ENCODE data around the gene TTLL11.

The TTLL11 gene

DNA sequence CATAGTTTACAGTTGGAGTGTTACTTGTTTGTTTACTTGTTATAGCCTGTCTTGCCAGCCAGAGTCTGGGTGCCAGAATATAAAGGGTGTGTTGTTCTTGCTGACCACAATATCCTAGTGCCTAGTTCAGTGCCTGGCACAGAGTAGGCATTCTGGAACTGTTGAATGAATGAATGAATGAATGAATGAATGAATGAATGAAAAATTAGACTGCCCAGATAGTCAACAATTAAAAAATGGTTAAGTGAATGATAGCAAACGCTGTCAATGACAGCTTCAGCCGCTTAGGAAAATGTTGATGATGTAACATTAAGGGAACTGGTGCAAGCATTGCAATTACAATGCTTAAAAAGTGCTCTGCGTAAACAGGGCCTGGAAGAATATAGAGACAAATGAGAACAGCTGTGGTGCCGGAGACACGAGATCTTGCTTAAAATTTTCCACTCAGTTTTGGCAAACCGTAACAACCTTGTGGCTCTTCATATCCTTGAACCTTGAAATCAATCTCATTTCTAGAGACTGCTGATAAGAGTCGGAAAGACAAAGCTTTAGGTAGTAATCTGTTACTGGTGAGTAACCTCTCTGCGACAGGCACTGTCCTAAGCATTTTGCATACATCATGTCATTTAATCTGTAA, 4.7 kb upstream of the TTLL11 start:
- no peak overlapping the region for H3K27ac ChIP-seq
- TF ChIP-seq, protein P1, sequence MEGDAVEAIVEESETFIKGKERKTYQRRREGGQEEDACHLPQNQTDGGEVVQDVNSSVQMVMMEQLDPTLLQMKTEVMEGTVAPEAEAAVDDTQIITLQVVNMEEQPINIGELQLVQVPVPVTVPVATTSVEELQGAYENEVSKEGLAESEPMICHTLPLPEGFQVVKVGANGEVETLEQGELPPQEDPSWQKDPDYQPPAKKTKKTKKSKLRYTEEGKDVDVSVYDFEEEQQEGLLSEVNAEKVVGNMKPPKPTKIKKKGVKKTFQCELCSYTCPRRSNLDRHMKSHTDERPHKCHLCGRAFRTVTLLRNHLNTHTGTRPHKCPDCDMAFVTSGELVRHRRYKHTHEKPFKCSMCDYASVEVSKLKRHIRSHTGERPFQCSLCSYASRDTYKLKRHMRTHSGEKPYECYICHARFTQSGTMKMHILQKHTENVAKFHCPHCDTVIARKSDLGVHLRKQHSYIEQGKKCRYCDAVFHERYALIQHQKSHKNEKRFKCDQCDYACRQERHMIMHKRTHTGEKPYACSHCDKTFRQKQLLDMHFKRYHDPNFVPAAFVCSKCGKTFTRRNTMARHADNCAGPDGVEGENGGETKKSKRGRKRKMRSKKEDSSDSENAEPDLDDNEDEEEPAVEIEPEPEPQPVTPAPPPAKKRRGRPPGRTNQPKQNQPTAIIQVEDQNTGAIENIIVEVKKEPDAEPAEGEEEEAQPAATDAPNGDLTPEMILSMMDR (IDR thresholded peaks at IDR 0.05), result no peak
- no peak for TF ChIP-seq ZFX (IDR thresholded peaks at IDR 0.05; ENCODE audit: borderline replicate concordance)

GRCh38 chr9:122096620-122097415, 3.7 kb upstream of the TTLL11 start:
- TF ChIP-seq ZFX (IDR thresholded peaks at IDR 0.05; ENCODE audit: borderline replicate concordance), result no peak
- TF ChIP-seq, protein P1 (IDR thresholded peaks at IDR 0.05), result no peak

DNA sequence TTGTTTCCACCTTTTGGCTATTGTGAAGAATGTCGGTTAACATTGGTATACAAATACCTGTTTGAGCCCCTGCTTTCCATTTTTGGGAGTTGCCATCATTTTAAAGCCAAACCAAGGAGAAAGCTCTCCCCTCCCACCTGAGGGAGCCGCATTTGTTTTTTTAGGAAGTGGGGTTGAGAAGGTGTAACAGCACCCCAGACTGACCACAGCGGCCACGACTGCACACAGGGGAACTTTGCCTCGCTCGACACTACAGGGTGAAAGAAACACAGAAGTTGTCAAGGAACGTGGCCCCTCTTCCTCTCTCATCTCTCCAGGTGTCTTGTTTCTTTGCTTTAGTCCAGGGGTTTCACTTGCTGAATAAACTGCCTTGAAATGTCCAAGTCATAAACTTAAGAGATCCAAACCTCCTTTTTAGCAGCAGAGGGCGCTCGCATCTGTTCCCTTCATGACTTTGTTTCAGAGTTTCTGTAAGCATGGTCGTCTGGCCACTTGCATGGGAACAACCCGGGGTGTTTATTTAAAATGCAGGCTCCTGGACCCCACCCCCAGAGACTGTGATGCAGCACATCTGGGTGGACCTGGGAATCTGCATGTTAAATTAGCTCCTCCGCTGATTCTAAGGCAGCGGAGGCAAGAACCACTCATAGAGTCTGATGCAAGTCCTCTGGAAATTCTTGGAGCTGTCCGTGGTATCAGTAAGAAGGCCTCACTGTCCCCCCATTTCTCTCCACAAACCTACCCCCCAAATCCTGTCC, 2.1 kb upstream of the TTLL11 start:
- TF ChIP-seq, protein P1 (IDR thresholded peaks at IDR 0.05), result peak; percentile 89
- TF ChIP-seq ZFX (IDR thresholded peaks at IDR 0.05; ENCODE audit: borderline replicate concordance), result no peak
- H3K27ac ChIP-seq, result no peak overlapping the region

More at GRCh38 chr9:122096620-122097415, 3.7 kb upstream of the TTLL11 start:
- no peak overlapping the region for H3K27ac ChIP-seq

DNA sequence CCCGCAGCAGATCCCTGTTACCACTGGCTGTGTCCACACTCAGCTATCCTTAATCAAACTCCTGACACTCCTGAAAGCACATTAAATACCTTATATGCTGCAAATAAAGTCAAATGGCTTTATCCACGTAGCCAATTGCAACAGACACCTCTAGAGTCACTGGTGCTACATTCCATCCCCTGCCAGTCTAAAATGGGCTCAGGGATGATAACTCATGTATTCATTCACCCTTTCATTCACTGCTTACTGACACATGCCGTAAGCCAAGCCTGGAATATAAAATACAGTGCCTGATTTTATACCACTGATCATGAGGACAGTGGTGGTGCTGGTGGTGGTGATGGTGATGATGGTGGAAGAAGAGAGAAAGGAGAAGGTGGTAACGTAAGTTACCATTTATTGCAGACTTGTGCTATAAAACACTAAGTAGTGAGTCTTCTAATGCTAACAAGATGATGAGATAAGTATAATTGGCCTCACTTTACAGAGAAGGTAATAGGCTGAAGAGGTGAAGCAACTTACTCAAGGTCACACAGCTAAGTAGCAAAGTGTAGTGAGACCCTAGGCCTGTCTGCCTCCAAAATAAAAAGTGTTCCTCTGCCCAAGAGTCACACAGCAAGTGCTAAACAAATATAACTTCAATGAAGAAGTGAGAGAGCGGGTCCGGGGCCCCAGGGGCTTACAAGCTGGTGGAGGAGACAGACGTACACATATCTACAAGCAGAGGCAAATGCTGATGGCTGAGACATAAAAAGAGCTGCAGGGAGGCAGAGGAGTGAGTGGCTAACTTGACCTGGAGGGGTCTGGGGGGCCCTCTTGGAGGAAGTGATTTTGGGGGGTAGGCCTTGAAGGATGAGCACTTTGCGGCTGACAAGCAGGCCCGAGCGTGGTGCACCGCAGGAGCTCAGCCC, 1.2 kb downstream of the TTLL11 start:
- no peak for TF ChIP-seq ZFX (IDR thresholded peaks at IDR 0.05; ENCODE audit: borderline replicate concordance)
- TF ChIP-seq, protein P1 (IDR thresholded peaks at IDR 0.05), result no peak
- H3K27ac ChIP-seq, result peak overlapping the region; percentile 63; the same call in 1 of the 2 replicates

GRCh38 chr9:122090981-122091380, 2.1 kb downstream of the TTLL11 start:
- TF ChIP-seq, protein P1 (IDR thresholded peaks at IDR 0.05), result no peak
- no peak for TF ChIP-seq ZFX (IDR thresholded peaks at IDR 0.05; ENCODE audit: borderline replicate concordance)
- no peak overlapping the region for H3K27ac ChIP-seq

DNA sequence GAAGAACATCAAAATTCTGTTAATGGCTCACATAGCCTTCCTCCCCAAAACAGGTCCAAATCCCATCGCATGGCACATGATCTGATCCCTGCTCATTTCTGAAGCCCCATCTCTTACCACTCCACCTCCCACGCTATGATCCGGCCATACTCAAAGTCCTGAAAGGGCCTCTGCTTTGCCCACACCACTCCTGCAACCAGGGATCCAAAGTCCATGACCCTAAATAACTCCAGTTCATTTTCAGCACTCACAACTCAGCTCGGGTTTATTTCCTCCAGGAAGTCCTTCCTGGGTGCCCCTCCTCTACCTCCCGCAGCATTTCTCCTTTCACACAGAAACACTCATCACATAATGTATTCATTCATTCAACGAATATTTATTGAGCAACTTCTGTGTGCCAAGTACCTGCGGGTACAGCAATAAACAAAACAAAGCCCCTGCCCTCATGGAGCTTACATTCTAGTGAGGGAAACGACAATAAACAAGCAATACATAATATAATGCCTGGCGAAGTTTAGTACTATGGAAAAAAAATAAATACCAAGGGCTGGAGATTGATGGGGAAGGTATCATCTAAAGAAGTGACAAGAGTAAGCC, 2.7 kb downstream of the TTLL11 start:
- TF ChIP-seq, protein P1 (IDR thresholded peaks at IDR 0.05), result no peak
- no peak for TF ChIP-seq ZFX (IDR thresholded peaks at IDR 0.05; ENCODE audit: borderline replicate concordance)

More for the DNA sequence above, 2.7 kb downstream of the TTLL11 start:
- no peak overlapping the region for H3K27ac ChIP-seq

Measured in 22Rv1 (cell line).